HepG2 (cell line): ENCODE measurements around the gene ZC3H18. TPM values are rescaled to one million over a fixed set of nuclear protein-coding genes. Genes with fewer than 3 reads are reported as not detected.

Experiments used
- ARID5B ChIP-seq: IDR thresholded peaks from 2 replicates; pipeline ENCODE4 v1.4.0; 2020; ENCODE audit warnings: mild to moderate bottlenecking, missing genetic modification reagents
- BCL3 ChIP-seq: sonication (generic); formaldehyde crosslinking; IDR thresholded peaks from 2 replicates; pipeline ENCODE4 v1.5.1; 2020; ENCODE audit warnings: mild to moderate bottlenecking, missing genetic modification reagents, moderate library complexity
- DRAP1 ChIP-seq: IDR thresholded peaks from 2 replicates; pipeline ENCODE4 v1.6.1; 2016; ENCODE audit warnings: missing genetic modification reagents, missing compliant biosample characterization
- ELF3 ChIP-seq: IDR thresholded peaks from 2 replicates; pipeline ENCODE4 v1.6.1; 2016; ENCODE audit warnings: missing genetic modification reagents, missing compliant biosample characterization
- GABPB1 ChIP-seq: IDR thresholded peaks from 2 replicates; pipeline ENCODE4 v1.6.1; 2016; ENCODE audit warnings: mild to moderate bottlenecking, missing genetic modification reagents, moderate library complexity, missing compliant biosample characterization
- HMGXB4 ChIP-seq, 2 experiments: sonication (generic) in 1 of 2; formaldehyde crosslinking in 1 of 2; IDR thresholded peaks; 2 replicates each; pipeline versions ENCODE4 v1.4.0 to v1.6.1; 2018 to 2020; ENCODE audit warnings: missing genetic modification reagents in 2 of 2, borderline replicate concordance in 1 of 2, low read depth in 1 of 2, mild to moderate bottlenecking in 1 of 2, missing biosample characterization in 1 of 2
- KLF11 ChIP-seq: IDR thresholded peaks from 2 replicates; pipeline ENCODE4 v1.6.1; 2016; ENCODE audit warnings: missing compliant biosample characterization
- RBM39 ChIP-seq: fragments of 200-400 bp; formaldehyde crosslinking; IDR thresholded peaks from one replicate; pipeline ENCODE4 v1.6.1; 2018; ENCODE audit warnings: antibody characterized with exemption, mild to moderate bottlenecking, low read depth, low read length; ENCODE audit not compliant: poor library complexity, severe bottlenecking
- TBX3 ChIP-seq: fragments of 450-650 bp; IDR thresholded peaks from 2 replicates; pipeline ENCODE4 v1.6.1; 2017; ENCODE audit warnings: antibody characterized with exemption, mild to moderate bottlenecking, inconsistent platforms, borderline replicate concordance
- ZBTB14 ChIP-seq: sonication (generic); formaldehyde crosslinking; IDR thresholded peaks from 2 replicates; pipeline ENCODE4 v1.4.0; 2020; ENCODE audit warnings: missing genetic modification reagents
- ZBTB8A ChIP-seq: sonication (generic); formaldehyde crosslinking; IDR thresholded peaks from 2 replicates; pipeline ENCODE4 v1.4.0; 2020; ENCODE audit warnings: mild to moderate bottlenecking, low read depth, missing genetic modification reagents, borderline replicate concordance
- ZNF510 ChIP-seq: sonication (generic); formaldehyde crosslinking; IDR thresholded peaks from 2 replicates; pipeline ENCODE4 v1.4.0; 2020; ENCODE audit warnings: low read depth, mild to moderate bottlenecking, missing genetic modification reagents
- ZNF614 ChIP-seq: IDR thresholded peaks from 2 replicates; pipeline ENCODE4 v1.6.1; 2018; ENCODE audit warnings: missing biosample characterization, missing genetic modification reagents, inconsistent platforms, borderline replicate concordance
- ZNF691 ChIP-seq: sonication (generic); formaldehyde crosslinking; IDR thresholded peaks from 2 replicates; pipeline ENCODE4 v1.4.0; 2020; ENCODE audit warnings: missing genetic modification reagents, low read depth, mild to moderate bottlenecking, borderline replicate concordance
- ZNF749 ChIP-seq: sonication (generic); formaldehyde crosslinking; IDR thresholded peaks from 2 replicates; pipeline ENCODE4 v1.8.0; 2022; ENCODE audit warnings: mild to moderate bottlenecking, missing genetic modification reagents, moderate library complexity, borderline replicate concordance
- polyA plus RNA-seq, 8 experiments: library from polyadenylated mRNA; depleted of rRNA in 3 of 8; stranded (reverse) in 7 of 8; unstranded in 1 of 8; fragments of >200 nt; fragmentation: Illumina TruSeq in 4 of 8; extraction: Trizol in 4 of 8; gene quantifications; 2 replicates each; pipeline versions ENCODE4 v1.2.1 to v1.2.3, GENCODE V29; 2011 to 2016; ENCODE audit warnings: low read depth in 4 of 8, missing spikeins in 1 of 8, mixed read lengths in 1 of 8; ENCODE audit not compliant: insufficient read depth in 1 of 8
- total RNA-seq, 5 experiments: library from RNA; depleted of rRNA; stranded (reverse); fragments of >200 nt; fragmentation: Illumina TruSeq; extraction: Trizol; gene quantifications; 2 replicates each; pipeline ENCODE4 v1.2.3, GENCODE V29; 2016; ENCODE audit warnings: low read depth in 1 of 5
- TF ChIP-seq, protein P1 (sequence below): IDR thresholded peaks from 2 replicates; pipeline ENCODE4 v1.6.1; 2016; ENCODE audit warnings: low read depth, control low read depth

Gene ZC3H18
- total and polyA plus RNA-seq, 2 of the 13 experiments (the other 11 are each of a cell fraction or from before 2014, with no cell fraction given): 11.2 to 27.4 TPM

DNA sequence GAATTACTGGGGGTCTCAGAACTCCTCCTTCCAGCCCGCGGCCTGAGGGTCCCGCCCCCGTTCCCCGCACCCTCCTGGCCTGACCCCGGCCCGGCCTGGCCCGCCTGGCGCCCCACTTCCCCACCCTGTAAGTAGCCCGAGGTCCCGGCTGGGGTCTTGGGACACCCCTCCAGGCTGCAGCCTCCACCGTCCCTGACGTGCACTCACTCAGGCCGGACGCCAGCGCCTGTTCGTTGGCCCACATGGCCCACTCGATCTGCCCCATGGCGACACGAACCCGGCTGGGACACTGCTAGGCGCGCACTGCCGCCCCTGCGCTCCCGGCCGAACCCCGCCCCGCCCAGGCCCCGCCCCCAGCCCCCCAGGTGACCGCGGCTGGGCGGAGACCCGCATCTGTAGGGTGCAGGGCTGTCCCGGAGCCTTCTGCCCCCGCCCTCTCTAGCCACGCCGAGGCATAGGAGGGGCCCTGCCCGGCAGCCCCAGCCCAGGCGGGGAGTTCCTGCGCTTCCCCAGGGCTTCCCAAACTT lies 80.6 kb downstream of the ZC3H18 start, which contains the start of gene CYBA (continued):
- no peak; the same call in 1 of the 2 replicates for TF ChIP-seq BCL3 (CRISPR knock-in tag)
- TF ChIP-seq ZNF749 (CRISPR knock-in tag): no peak
- TF ChIP-seq, protein P1, sequence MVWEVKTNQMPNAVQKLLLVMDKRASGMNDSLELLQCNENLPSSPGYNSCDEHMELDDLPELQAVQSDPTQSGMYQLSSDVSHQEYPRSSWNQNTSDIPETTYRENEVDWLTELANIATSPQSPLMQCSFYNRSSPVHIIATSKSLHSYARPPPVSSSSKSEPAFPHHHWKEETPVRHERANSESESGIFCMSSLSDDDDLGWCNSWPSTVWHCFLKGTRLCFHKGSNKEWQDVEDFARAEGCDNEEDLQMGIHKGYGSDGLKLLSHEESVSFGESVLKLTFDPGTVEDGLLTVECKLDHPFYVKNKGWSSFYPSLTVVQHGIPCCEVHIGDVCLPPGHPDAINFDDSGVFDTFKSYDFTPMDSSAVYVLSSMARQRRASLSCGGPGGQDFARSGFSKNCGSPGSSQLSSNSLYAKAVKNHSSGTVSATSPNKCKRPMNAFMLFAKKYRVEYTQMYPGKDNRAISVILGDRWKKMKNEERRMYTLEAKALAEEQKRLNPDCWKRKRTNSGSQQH (CRISPR knock-in tag): no peak; the same call in 1 of the 2 replicates
- 0 out of 4 replicates have a peak, but pooled peaks of 1 of the 2 experiments have one; percentile 2 for TF ChIP-seq HMGXB4 (CRISPR knock-in tag; IDR thresholded peaks at IDR 0.05; ENCODE audit: borderline replicate concordance in 1 of 2, low read depth in 1 of 2)
- no peak for TF ChIP-seq ZBTB8A (CRISPR knock-in tag)
- TF ChIP-seq ZNF614 (CRISPR knock-in tag): no peak
- 0 out of 2 replicates have a peak, but pooled peaks have one; percentile 46 for TF ChIP-seq KLF11 (CRISPR knock-in tag)
- TF ChIP-seq ZNF691 (CRISPR knock-in tag): no peak
- no peak for TF ChIP-seq ARID5B (CRISPR knock-in tag)
- 0 out of 2 replicates have a peak, but pooled peaks have one; percentile 5 for TF ChIP-seq ELF3 (CRISPR knock-in tag)
- no peak for TF ChIP-seq DRAP1 (CRISPR knock-in tag)
- no peak for TF ChIP-seq TBX3
- peak; percentile 53; the same call in 1 of the 2 replicates for TF ChIP-seq ZBTB14 (CRISPR knock-in tag)
- TF ChIP-seq RBM39: no peak
- TF ChIP-seq GABPB1 (CRISPR knock-in tag): peak; percentile 9; the same call in 1 of the 2 replicates
- no peak for TF ChIP-seq ZNF510 (CRISPR knock-in tag)
